Testis (tissue), 2 donors: ENCODE data around the gene ADRM1.

ENCODE experiments used
- CTCF ChIP-seq, 3 experiments: fragments of 450-650 bp in 2 of 3; fragments of 200-600 bp in 1 of 3; sonication (generic) in 1 of 3; IDR thresholded peaks; one replicate each; pipeline ENCODE4 v1.5.1; 2016 to 2019; ENCODE audit warnings: antibody characterized with exemption in 3 of 3, mild to moderate bottlenecking in 2 of 3, moderate library complexity in 1 of 3
- POLR2A ChIP-seq: fragments of 450-650 bp; IDR thresholded peaks from one replicate; pipeline ENCODE4 v1.6.1; 2017; ENCODE audit warnings: antibody characterized with exemption, mild to moderate bottlenecking, moderate library complexity

GRCh38 chr20:62355516-62355877 is 52.7 kb downstream of the ADRM1 start:
- no peak for TF ChIP-seq CTCF (IDR thresholded peaks at IDR 0.05)
- TF ChIP-seq POLR2A = no peak
